Neural cell (in vitro differentiated cells): ENCODE measurements around the gene KIF6.

Source experiments
- EP300 ChIP-seq: fragments of 450-650 bp; conservative IDR thresholded peaks from 2 replicates; pipeline ENCODE4 v1.6.1; 2014; ENCODE audit warnings: antibody characterized with exemption, mild to moderate bottlenecking, moderate library complexity; ENCODE audit not compliant: poor library complexity, severe bottlenecking
- EZH2 ChIP-seq: fragments of 200-600, 300-800 bp; shearing (Covaris generic), sonication (generic); IDR thresholded peaks from 2 replicates; pipeline ENCODE4 v1.6.1; 2014; ENCODE audit warnings: antibody characterized with exemption, low read length, borderline replicate concordance, mild to moderate bottlenecking; ENCODE audit not compliant: insufficient read depth, poor library complexity, severe bottlenecking
- MXI1 ChIP-seq: fragments of 450-650 bp; conservative IDR thresholded peaks from 2 replicates; pipeline ENCODE4 v1.6.1; 2014; ENCODE audit warnings: antibody characterized with exemption, mild to moderate bottlenecking; ENCODE audit not compliant: poor library complexity, severe bottlenecking
- POLR2AphosphoS5 ChIP-seq: IDR thresholded peaks from 2 replicates; pipeline ENCODE4 v1.6.1; 2012
- RAD21 ChIP-seq: fragments of 450-650 bp; conservative IDR thresholded peaks from 2 replicates; pipeline ENCODE4 v1.6.1; 2014; ENCODE audit warnings: antibody characterized with exemption, mild to moderate bottlenecking, moderate library complexity
- SMC3 ChIP-seq: fragments of 450-650 bp; conservative IDR thresholded peaks from 2 replicates; pipeline ENCODE4 v1.6.1; 2014; ENCODE audit warnings: antibody characterized with exemption, mild to moderate bottlenecking, moderate library complexity; ENCODE audit not compliant: poor library complexity
- TAF1 ChIP-seq: IDR thresholded peaks from 2 replicates; pipeline ENCODE4 v1.6.1; 2012; ENCODE audit warnings: low read depth
- TF ChIP-seq, protein P1 (sequence below): fragments of 450-650 bp; IDR thresholded peaks from 2 replicates; pipeline ENCODE4 v1.5.1; 2014; ENCODE audit warnings: antibody characterized with exemption, mild to moderate bottlenecking, moderate library complexity; ENCODE audit not compliant: poor library complexity, severe bottlenecking
- TF ChIP-seq, protein P2 (sequence below): IDR thresholded peaks from 2 replicates; pipeline ENCODE4 v1.6.1; 2012; ENCODE audit warnings: borderline replicate concordance

DNA sequence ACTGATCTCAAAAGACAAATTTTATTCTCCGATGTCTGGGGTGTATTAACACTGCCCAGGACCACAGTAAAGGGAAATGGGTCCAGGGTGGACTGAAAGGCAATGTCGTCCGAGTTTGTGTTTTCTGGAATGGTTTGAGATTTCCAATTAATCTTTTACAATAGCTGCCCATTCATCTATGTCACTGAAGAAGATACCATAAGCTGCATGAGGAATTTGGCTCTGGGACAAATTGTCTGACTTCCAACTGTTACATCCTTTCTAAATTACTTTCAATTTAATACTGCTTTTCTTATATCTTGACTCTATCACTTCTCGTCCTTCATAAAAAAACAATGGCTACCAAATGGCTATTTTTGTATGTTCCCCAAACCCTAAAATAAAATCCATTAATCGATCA, 272.0 kb downstream of the KIF6 start:
- TF ChIP-seq, protein P1, sequence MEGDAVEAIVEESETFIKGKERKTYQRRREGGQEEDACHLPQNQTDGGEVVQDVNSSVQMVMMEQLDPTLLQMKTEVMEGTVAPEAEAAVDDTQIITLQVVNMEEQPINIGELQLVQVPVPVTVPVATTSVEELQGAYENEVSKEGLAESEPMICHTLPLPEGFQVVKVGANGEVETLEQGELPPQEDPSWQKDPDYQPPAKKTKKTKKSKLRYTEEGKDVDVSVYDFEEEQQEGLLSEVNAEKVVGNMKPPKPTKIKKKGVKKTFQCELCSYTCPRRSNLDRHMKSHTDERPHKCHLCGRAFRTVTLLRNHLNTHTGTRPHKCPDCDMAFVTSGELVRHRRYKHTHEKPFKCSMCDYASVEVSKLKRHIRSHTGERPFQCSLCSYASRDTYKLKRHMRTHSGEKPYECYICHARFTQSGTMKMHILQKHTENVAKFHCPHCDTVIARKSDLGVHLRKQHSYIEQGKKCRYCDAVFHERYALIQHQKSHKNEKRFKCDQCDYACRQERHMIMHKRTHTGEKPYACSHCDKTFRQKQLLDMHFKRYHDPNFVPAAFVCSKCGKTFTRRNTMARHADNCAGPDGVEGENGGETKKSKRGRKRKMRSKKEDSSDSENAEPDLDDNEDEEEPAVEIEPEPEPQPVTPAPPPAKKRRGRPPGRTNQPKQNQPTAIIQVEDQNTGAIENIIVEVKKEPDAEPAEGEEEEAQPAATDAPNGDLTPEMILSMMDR: no peak
- TF ChIP-seq, protein P2, sequence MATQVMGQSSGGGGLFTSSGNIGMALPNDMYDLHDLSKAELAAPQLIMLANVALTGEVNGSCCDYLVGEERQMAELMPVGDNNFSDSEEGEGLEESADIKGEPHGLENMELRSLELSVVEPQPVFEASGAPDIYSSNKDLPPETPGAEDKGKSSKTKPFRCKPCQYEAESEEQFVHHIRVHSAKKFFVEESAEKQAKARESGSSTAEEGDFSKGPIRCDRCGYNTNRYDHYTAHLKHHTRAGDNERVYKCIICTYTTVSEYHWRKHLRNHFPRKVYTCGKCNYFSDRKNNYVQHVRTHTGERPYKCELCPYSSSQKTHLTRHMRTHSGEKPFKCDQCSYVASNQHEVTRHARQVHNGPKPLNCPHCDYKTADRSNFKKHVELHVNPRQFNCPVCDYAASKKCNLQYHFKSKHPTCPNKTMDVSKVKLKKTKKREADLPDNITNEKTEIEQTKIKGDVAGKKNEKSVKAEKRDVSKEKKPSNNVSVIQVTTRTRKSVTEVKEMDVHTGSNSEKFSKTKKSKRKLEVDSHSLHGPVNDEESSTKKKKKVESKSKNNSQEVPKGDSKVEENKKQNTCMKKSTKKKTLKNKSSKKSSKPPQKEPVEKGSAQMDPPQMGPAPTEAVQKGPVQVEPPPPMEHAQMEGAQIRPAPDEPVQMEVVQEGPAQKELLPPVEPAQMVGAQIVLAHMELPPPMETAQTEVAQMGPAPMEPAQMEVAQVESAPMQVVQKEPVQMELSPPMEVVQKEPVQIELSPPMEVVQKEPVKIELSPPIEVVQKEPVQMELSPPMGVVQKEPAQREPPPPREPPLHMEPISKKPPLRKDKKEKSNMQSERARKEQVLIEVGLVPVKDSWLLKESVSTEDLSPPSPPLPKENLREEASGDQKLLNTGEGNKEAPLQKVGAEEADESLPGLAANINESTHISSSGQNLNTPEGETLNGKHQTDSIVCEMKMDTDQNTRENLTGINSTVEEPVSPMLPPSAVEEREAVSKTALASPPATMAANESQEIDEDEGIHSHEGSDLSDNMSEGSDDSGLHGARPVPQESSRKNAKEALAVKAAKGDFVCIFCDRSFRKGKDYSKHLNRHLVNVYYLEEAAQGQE: no peak
- TF ChIP-seq MXI1 (no peak), EZH2 (no peak), POLR2AphosphoS5 (no peak), EP300 (no peak), RAD21 (no peak), SMC3 (no peak), TAF1 (no peak)
